ENCODE results near the gene REL. TPM values are rescaled to one million over a fixed set of nuclear protein-coding genes. Genes with fewer than 3 reads are reported as not detected.
"Not testable (repeated sequence)": the region's sequence is repeated elsewhere in the genome, so short reads cannot be mapped to it uniquely, and the experiment has no call there.

The REL gene
- total RNA-seq, 2 experiments from 2014 or later = 49.9 to 81.1 TPM

DNA sequence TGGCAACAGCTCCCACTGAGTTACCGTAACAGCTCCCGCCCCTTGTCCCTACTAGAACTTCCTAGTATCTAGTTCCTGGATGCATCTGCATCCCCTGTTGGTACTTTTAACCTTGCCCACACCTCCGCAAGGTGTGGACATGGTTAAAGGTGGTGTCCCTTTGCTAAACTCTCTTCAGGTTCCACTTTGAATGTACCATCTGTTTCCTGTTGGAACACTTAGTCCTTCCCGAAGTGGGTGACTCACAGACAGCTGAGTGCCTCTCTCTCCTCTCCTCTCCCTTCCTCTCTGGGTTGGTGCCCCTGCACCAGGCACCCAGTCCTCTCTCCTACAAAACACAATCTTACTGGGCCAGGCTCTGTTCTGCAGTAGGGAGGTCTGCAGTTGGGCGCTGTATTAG, 19.6 kb upstream of the REL start:
- Histone ChIP-seq H3K9me3 (ENCODE audit: low read length) (peaks cover 21% of the 10 kb centered on the region), H3K36me3 (ENCODE audit: insufficient read depth, low read length) (peaks cover 6% of the 10 kb centered on the region), H3K4me3 (ENCODE audit: low read depth, low read length, poor library complexity, severe bottlenecking) (no peak overlapping the region), H3K79me2 (ENCODE audit: insufficient read depth, low read depth, low read length) (no peaks in the 10 kb centered on the region), H2AFZ (ENCODE audit: low read length) (no peak overlapping the region), H3K4me2 (ENCODE audit: low read length) (no peak overlapping the region), H4K20me1 (ENCODE audit: insufficient read depth, low read length) (no peaks in the 10 kb centered on the region), H3K9me2 (ENCODE audit: insufficient read depth, low read length) (no peaks in the 10 kb centered on the region), H3K4me1 (ENCODE audit: insufficient read depth, low read length, poor library complexity, severe bottlenecking) (peaks cover 13% of the 10 kb centered on the region), H3K27ac (ENCODE audit: low read depth, low read length, poor library complexity, severe bottlenecking) (no peak overlapping the region)
- BruUV-seq (replicated peaks) = no TSS peak
- POLR2A ChIA-PET = no interaction called here
- TF ChIP-seq, protein P1, sequence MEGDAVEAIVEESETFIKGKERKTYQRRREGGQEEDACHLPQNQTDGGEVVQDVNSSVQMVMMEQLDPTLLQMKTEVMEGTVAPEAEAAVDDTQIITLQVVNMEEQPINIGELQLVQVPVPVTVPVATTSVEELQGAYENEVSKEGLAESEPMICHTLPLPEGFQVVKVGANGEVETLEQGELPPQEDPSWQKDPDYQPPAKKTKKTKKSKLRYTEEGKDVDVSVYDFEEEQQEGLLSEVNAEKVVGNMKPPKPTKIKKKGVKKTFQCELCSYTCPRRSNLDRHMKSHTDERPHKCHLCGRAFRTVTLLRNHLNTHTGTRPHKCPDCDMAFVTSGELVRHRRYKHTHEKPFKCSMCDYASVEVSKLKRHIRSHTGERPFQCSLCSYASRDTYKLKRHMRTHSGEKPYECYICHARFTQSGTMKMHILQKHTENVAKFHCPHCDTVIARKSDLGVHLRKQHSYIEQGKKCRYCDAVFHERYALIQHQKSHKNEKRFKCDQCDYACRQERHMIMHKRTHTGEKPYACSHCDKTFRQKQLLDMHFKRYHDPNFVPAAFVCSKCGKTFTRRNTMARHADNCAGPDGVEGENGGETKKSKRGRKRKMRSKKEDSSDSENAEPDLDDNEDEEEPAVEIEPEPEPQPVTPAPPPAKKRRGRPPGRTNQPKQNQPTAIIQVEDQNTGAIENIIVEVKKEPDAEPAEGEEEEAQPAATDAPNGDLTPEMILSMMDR (conservative IDR thresholded peaks at IDR 0.05; ENCODE audit: low read length) = no peak
- no peak for TF ChIP-seq EZH2phosphoT487 (IDR thresholded peaks at IDR 0.05; ENCODE audit: borderline replicate concordance, low read depth, low read length)
- no peak for DNase-seq (ENCODE audit: low spot score)
- CTCF ChIA-PET (ENCODE audit: unreplicated experiment) = no interaction called here
- intact Hi-C loops (cut with micrococcal nuclease; ENCODE audit: unreplicated experiment) = no loop called here

DNA sequence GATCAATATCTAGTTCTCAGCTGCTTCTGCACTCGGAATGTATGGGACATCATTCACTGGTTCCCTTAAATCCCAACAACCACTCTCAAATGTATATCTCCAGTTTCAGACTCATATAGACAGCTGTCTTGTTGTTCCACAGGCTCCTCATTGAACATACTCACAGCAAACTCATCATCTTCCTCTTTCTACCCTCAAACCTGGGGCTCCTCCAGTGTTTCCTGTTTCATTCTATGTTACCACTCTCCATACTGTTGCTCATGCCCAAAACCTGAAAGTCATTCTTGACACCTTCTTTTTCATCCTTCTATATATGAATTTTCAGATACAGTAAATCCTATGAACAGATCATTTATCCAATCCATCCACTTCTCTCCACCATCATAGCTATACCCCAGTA, 18.7 kb upstream of the REL start:
- no peak for TF ChIP-seq EZH2phosphoT487 (IDR thresholded peaks at IDR 0.05; ENCODE audit: borderline replicate concordance, low read depth, low read length)
- TF ChIP-seq, protein P1 (conservative IDR thresholded peaks at IDR 0.05; ENCODE audit: low read length) = no peak
- POLR2A ChIA-PET = interaction anchor here (0.6 to 2.0 kb wide), 5 partner anchors 15 to 149 kb away, joined by 3 to 9 read pairs (median 4); no protein-coding TSS in a partner anchor
- intact Hi-C loops (cut with micrococcal nuclease; ENCODE audit: unreplicated experiment) = no loop called here

DNA sequence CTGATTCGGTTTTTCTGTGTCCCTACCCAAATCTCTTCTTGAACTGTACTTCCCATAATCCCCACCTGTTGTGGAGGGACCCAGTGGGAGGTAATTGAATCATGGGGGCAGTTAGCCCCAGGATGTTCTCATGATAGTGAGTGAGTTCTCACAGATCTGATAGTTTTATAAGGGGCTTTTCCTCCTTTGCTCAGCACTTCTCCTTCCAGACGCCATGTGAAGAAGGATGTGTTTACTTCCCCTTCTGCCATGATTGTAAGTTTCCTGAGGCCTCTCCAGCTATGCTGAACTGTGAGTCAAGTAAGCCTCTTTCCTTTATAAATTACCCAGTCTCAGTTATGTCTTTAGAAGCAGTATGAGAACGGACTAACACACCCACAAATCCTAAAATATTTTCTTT, 16.0 kb upstream of the REL start:
- BruUV-seq (replicated peaks); DNase-seq (ENCODE audit: low spot score); H2AFZ ChIP-seq (ENCODE audit: low read length); H3K9me2 ChIP-seq (ENCODE audit: insufficient read depth, low read length); intact Hi-C loops (cut with micrococcal nuclease; ENCODE audit: unreplicated experiment); H3K4me2 ChIP-seq (ENCODE audit: low read length); H3K4me3 ChIP-seq (ENCODE audit: low read depth, low read length, poor library complexity, severe bottlenecking); H3K27ac ChIP-seq (ENCODE audit: low read depth, low read length, poor library complexity, severe bottlenecking); H3K79me2 ChIP-seq (ENCODE audit: insufficient read depth, low read depth, low read length); H4K20me1 ChIP-seq (ENCODE audit: insufficient read depth, low read length): not testable (repeated sequence)
- peaks cover 17% of the 10 kb centered on the region for H3K36me3 ChIP-seq (ENCODE audit: insufficient read depth, low read length)
- ChIA-PET POLR2A (interaction anchor here (6.3 kb wide), 1 partner anchor 26 kb away, joined by 45 read pairs; no protein-coding TSS in a partner anchor), CTCF (ENCODE audit: unreplicated experiment) (interaction anchor here (1.0 kb wide), 1 partner anchor 26 kb away, joined by 3 read pairs; no protein-coding TSS in a partner anchor)
- H3K9me3 ChIP-seq (ENCODE audit: low read length) = peaks cover 44% of the 10 kb centered on the region
- peaks cover 36% of the 10 kb centered on the region for H3K4me1 ChIP-seq (ENCODE audit: insufficient read depth, low read length, poor library complexity, severe bottlenecking)

More for the DNA sequence above, 18.7 kb upstream of the REL start:
- peaks cover 22% of the 10 kb centered on the region for H3K4me1 ChIP-seq (ENCODE audit: insufficient read depth, low read length, poor library complexity, severe bottlenecking)
- H3K4me2 ChIP-seq (ENCODE audit: low read length) = no peak overlapping the region
- H3K36me3 ChIP-seq (ENCODE audit: insufficient read depth, low read length) = peaks cover 13% of the 10 kb centered on the region
- H3K9me2 ChIP-seq (ENCODE audit: insufficient read depth, low read length) = no peaks in the 10 kb centered on the region
- H3K9me3 ChIP-seq (ENCODE audit: low read length) = peaks cover 28% of the 10 kb centered on the region
- peak overlapping the region; percentile 2; the same call in 1 of the 2 replicates for H2AFZ ChIP-seq (ENCODE audit: low read length)
- no peaks in the 10 kb centered on the region for H3K79me2 ChIP-seq (ENCODE audit: insufficient read depth, low read depth, low read length)
- no peaks in the 10 kb centered on the region for H4K20me1 ChIP-seq (ENCODE audit: insufficient read depth, low read length)
- no peak overlapping the region for H3K4me3 ChIP-seq (ENCODE audit: low read depth, low read length, poor library complexity, severe bottlenecking)
- no TSS peak for BruUV-seq (replicated peaks)
- CTCF ChIA-PET (ENCODE audit: unreplicated experiment) = interaction anchor here (1.1 kb wide), 1 partner anchor 45 kb away, joined by 4 read pairs; no protein-coding TSS in a partner anchor
- H3K27ac ChIP-seq (ENCODE audit: low read depth, low read length, poor library complexity, severe bottlenecking) = no peak overlapping the region
- no peak for DNase-seq (ENCODE audit: low spot score)

All from OCI-LY7 (cell line).